Stomach (tissue), 9 donors: ENCODE measurements around the gene AATF. TPM values are rescaled to one million over a fixed set of nuclear protein-coding genes. Genes with fewer than 3 reads are reported as not detected.
A peak's percentile ranks its signal among the peaks of the same experiment; 100 is the strongest.

Experiments
- DNase-seq, 2 donors: peaks; one replicate each; pipeline versions ENCODE4 v3.0.0 to v3.0.0-alpha.2; 2013 to 2019
- H3K27ac ChIP-seq, 5 donors: fragments of 200-600 bp in 4 of 5; sonication (generic) in 4 of 5; one replicate each; pipeline ENCODE4 v1.5.1; 2013 to 2019; ENCODE audit warnings: mild to moderate bottlenecking in 1 of 5, moderate library complexity in 1 of 5
- H3K27me3 ChIP-seq, 3 donors: fragments of 200-600 bp; sonication (generic); one replicate each; pipeline ENCODE4 v1.5.1; 2017 to 2019; ENCODE audit warnings: mixed run types in 1 of 3
- H3K36me3 ChIP-seq, 4 donors: fragments of 200-600 bp; sonication (generic); 1 replicate in 3 of 4; 2 replicates in 1 of 4; pipeline ENCODE4 v1.5.1; 2016 to 2019
- H3K4me1 ChIP-seq, 4 donors: fragments of 200-600 bp; sonication (generic); one replicate each; pipeline ENCODE4 v1.5.1; 2016 to 2019
- H3K4me3 ChIP-seq, 4 donors: fragments of 200-600 bp; sonication (generic) in 3 of 4; one replicate each; pipeline ENCODE4 v1.5.1; 2016 to 2019; ENCODE audit warnings: mild to moderate bottlenecking in 1 of 4
- H3K9me3 ChIP-seq, 4 donors: fragments of 200-600 bp; sonication (generic); one replicate each; pipeline ENCODE4 v1.5.1; 2016 to 2019
- EP300 ChIP-seq: sonication (generic); formaldehyde crosslinking; IDR thresholded peaks from one replicate; pipeline ENCODE4 v1.6.1; 2017; ENCODE audit warnings: antibody characterized with exemption
- POLR2A ChIP-seq, 4 donors: fragments of 450-650 bp; IDR thresholded peaks; one replicate each; pipeline ENCODE4 v1.6.1; 2016; ENCODE audit warnings: antibody characterized with exemption in 4 of 4, control low read depth in 2 of 4, mild to moderate bottlenecking in 1 of 4, moderate library complexity in 1 of 4
- POLR2AphosphoS5 ChIP-seq, 3 donors: sonication (generic); formaldehyde crosslinking; IDR thresholded peaks; one replicate each; pipeline ENCODE4 v1.6.1; 2016; ENCODE audit warnings: antibody characterized with exemption in 3 of 3
- WGBS, 5 donors: extraction: QIAGEN DNeasy Blood & Tissue Kit in 3 of 5; methylation state at CpG; one replicate each; pipeline versions ENCODE4 v1.1.5 to v1.1.7; 2013 to 2018; 5-methylcytosine and 5-hydroxymethylcytosine counted together
- intact Hi-C: fragments of 100-400 bp; cut with DNase I; formaldehyde crosslinking; loops from one replicate; pipeline ENCODE4 v1.15.1; 2023; ENCODE audit warnings: low total_unique reads
- polyA plus RNA-seq, 3 donors: library from polyadenylated mRNA; stranded (reverse); fragments of 200-250 nt; gene quantifications; one replicate each; pipeline ENCODE4 v1.2.3, GENCODE V29; 2013
- total RNA-seq, 5 donors: library from RNA; depleted of rRNA; stranded (reverse); fragments of >200 nt; gene quantifications; one replicate each; pipeline versions ENCODE4 v1.1.0 to v1.2.3, GENCODE V29; 2014 to 2016
- TF ChIP-seq, protein P1 (sequence below), 7 experiments: fragments of 450-650 bp in 4 of 7; fragments of 200-600 bp in 3 of 7; sonication (generic) in 3 of 7; IDR thresholded peaks; one replicate each; pipeline ENCODE4 v1.5.1; 2016 to 2019; ENCODE audit warnings: antibody characterized with exemption in 7 of 7, control low read depth in 2 of 7, mild to moderate bottlenecking in 1 of 7
- donor health status: healthy with polysubstance abuse.
- donor health status: Bipolar disorder and iron deficiency.
- donor health status: healthy.

AATF gene
- total and polyA plus RNA-seq, 8 donors: 5.3 to 52.7 (median 24.7) TPM

GRCh38 chr17:36931096-36931696 is 17.6 kb upstream of the AATF start:
- H3K4me1 ChIP-seq: peaks cover 47 to 58% (median 52%) of the 10 kb centered on the region in 4 donors
- no peak for DNase-seq
- no peaks in the 10 kb centered on the region for H3K36me3 ChIP-seq
- H3K27ac ChIP-seq: no peak overlapping the region
- intact Hi-C loops: no loop called here
- TF ChIP-seq POLR2A (IDR thresholded peaks at IDR 0.05) (no peak), POLR2AphosphoS5 (IDR thresholded peaks at IDR 0.05) (no peak), EP300 (no peak)
- TF ChIP-seq, protein P1, sequence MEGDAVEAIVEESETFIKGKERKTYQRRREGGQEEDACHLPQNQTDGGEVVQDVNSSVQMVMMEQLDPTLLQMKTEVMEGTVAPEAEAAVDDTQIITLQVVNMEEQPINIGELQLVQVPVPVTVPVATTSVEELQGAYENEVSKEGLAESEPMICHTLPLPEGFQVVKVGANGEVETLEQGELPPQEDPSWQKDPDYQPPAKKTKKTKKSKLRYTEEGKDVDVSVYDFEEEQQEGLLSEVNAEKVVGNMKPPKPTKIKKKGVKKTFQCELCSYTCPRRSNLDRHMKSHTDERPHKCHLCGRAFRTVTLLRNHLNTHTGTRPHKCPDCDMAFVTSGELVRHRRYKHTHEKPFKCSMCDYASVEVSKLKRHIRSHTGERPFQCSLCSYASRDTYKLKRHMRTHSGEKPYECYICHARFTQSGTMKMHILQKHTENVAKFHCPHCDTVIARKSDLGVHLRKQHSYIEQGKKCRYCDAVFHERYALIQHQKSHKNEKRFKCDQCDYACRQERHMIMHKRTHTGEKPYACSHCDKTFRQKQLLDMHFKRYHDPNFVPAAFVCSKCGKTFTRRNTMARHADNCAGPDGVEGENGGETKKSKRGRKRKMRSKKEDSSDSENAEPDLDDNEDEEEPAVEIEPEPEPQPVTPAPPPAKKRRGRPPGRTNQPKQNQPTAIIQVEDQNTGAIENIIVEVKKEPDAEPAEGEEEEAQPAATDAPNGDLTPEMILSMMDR (IDR thresholded peaks at IDR 0.05): no peak
- no peak overlapping the region for H3K4me3 ChIP-seq
- H3K9me3 ChIP-seq: no peaks in the 10 kb centered on the region
- peaks cover 59 to 99% (median 89%) of the 10 kb centered on the region in 3 donors for H3K27me3 ChIP-seq
- WGBS, 5 donors: 39 to 54% (median 48%) methylated on average over 7 of the region's 7 CpGs

DNA sequence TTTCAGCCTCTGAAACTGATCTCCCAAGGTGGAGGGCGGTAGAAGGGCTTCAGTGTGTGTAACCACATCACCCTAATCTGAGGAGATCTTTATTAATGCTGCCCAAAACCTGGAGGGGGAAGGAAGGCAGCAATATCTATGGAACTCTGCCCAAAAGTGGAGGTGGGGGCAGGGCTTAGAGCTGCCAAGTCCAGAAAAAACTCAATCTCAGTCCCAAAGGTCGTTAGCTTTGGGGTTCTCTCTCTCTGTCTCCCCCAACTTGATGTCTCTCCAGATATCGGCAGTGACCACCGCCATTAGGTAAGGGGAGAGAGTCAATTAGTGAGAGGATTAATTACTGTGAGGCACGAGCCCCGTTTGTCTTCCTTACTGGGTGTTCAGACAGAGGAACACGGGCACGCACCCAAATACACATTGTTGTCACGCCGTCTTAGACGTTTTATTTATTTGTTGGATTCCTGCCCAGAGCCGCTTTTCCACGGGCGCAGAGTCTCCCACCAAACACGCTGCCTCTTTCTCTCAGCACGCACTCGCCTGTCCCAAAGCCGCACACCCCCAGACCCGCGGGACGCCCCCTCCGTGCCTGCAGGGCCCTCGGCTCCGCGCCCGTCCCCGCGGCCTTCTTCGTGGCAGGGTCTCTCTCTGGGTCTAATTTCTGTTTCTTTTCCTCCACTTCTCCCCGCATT is 16.9 kb upstream of the AATF start:
- Histone ChIP-seq H3K4me1 (peaks cover 54 to 64% (median 58%) of the 10 kb centered on the region in 4 donors), H3K9me3 (no peaks in the 10 kb centered on the region), H3K36me3 (no peaks in the 10 kb centered on the region), H3K27ac (no peak overlapping the region), H3K4me3 (peak overlapping the region; percentile 3 to 39 (median 22)), H3K27me3 (peaks cover 65 to 100% (median 96%) of the 10 kb centered on the region in 3 donors)
- DNase-seq: peak in 1 of 2 donors; percentile 66
- TF ChIP-seq POLR2AphosphoS5 (IDR thresholded peaks at IDR 0.05) (no peak), EP300 (no peak), POLR2A (IDR thresholded peaks at IDR 0.05) (no peak)
- TF ChIP-seq, protein P1 (IDR thresholded peaks at IDR 0.05): no peak
- WGBS, 5 donors: 2 to 4% (median 3%) methylated on average over 30 of the region's 30 CpGs
- intact Hi-C loops: no loop called here

GRCh38 chr17:36932383-36932693 is 16.4 kb upstream of the AATF start:
- 3 to 7% (median 5%) methylated on average over 14 to 16 of the region's 16 CpGs for WGBS, 5 donors
- H3K27ac ChIP-seq: no peak overlapping the region
- TF ChIP-seq POLR2A (IDR thresholded peaks at IDR 0.05) (no peak), EP300 (no peak), POLR2AphosphoS5 (IDR thresholded peaks at IDR 0.05) (no peak)
- TF ChIP-seq, protein P1 (IDR thresholded peaks at IDR 0.05): no peak
- no peaks in the 10 kb centered on the region for H3K9me3 ChIP-seq
- H3K4me3 ChIP-seq: peak overlapping the region; percentile 3 to 39 (median 22)
- no peaks in the 10 kb centered on the region for H3K36me3 ChIP-seq
- DNase-seq: no peak
- peaks cover 59 to 69% (median 63%) of the 10 kb centered on the region in 4 donors for H3K4me1 ChIP-seq
- H3K27me3 ChIP-seq: peaks cover 70 to 100% (median 100%) of the 10 kb centered on the region in 3 donors
- intact Hi-C loops: no loop called here

DNA sequence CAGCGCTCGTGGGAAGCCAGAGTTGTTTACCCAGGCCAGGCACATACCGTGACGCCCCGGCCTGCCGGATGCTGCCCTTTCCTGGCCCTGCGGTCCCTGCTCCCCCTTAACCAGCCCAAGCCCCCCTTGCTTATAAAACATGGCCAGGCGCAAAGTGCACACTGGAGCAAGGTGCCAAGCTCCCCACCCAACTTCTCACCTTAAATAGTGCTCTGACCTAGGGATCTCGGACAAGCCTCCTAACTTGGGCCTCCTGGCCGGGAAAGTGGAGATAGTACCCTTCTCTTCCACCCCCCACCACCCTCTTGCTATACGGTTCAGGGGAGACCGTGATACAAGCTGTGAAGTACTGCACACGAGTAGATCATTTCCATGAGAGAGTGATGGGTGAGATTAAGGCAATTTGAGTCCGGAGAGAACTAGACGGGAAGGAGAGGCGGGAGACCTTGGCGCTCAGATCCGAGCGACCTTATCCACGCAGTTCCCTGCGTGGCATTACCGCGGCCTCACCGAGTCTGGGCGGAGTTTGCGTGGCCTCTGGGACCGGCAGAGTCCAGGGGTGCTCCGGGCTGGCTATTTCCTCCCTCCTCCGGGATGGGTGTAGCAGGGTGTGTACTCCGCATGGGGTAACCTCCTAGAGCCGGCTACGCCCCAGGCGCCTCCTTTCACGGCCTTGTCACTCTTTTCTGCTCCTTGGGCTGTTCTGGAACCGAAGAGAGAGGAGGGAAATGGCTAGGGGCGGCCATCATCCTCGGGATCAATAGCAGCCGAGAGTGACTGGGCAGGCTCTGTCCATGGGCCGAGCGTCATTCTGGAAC is 15.9 kb upstream of the AATF start:
- intact Hi-C loops: no loop called here
- H3K4me1 ChIP-seq: peaks cover 64 to 74% (median 68%) of the 10 kb centered on the region in 4 donors
- peaks cover 75 to 100% (median 100%) of the 10 kb centered on the region in 3 donors for H3K27me3 ChIP-seq
- H3K9me3 ChIP-seq: no peaks in the 10 kb centered on the region
- no peak for DNase-seq
- H3K4me3 ChIP-seq: peak overlapping the region in 1 of 4 donors; percentile 39
- 5 to 9% (median 5%) methylated on average over 30 to 40 of the region's 40 CpGs for WGBS, 5 donors
- no peaks in the 10 kb centered on the region for H3K36me3 ChIP-seq
- no peak overlapping the region for H3K27ac ChIP-seq
- TF ChIP-seq EP300 (no peak), POLR2AphosphoS5 (IDR thresholded peaks at IDR 0.05) (no peak), POLR2A (IDR thresholded peaks at IDR 0.05) (no peak)
- TF ChIP-seq, protein P1 (IDR thresholded peaks at IDR 0.05): no peak
